ENCODE data around the gene AFP.

GRCh38 chr4:73438582-73439215 is 2.7 kb downstream of the AFP start:
- TF ChIP-seq CTCF (IDR thresholded peaks at IDR 0.05) (no peak), POLR2A (IDR thresholded peaks at IDR 0.05) (no peak)
